Bronchial epithelial cell (primary cell): ENCODE data around the gene MAPT. TPM values are rescaled to one million over a fixed set of nuclear protein-coding genes. Genes with fewer than 3 reads are reported as not detected.

ENCODE experiments used
- DNase-seq: peaks from one replicate; pipeline ENCODE4 v3.0.0-alpha.2; 2010; ENCODE audit warnings: low read depth
- FAIRE-seq: peaks from 2 replicates; lab custom pipeline; 2011; peaks lifted over from hg19 to GRCh38; lab: Jason Lieb, UNC
- H3K27me3 ChIP-seq: 2 replicates; pipeline ENCODE4 v1.5.1; 2011; ENCODE audit warnings: low read length; ENCODE audit not compliant: control insufficient read depth, insufficient read depth
- H3K36me3 ChIP-seq: 2 replicates; pipeline ENCODE4 v1.5.1; 2011; ENCODE audit warnings: low read length; ENCODE audit not compliant: control insufficient read depth, insufficient read depth
- H3K4me3 ChIP-seq: 2 replicates; pipeline ENCODE4 v1.5.1; 2011; ENCODE audit warnings: mild to moderate bottlenecking, low read depth, low read length, control low read depth
- CTCF ChIP-seq: IDR thresholded peaks from 2 replicates; pipeline ENCODE4 v1.5.1; 2011; ENCODE audit warnings: mild to moderate bottlenecking, moderate library complexity, low read length, control low read depth, inconsistent platforms; ENCODE audit not compliant: insufficient read depth, severe bottlenecking
- total RNA-seq: library from RNA; depleted of rRNA; stranded (reverse); fragments of >200 nt; gene quantifications from 2 replicates; pipeline ENCODE4 v1.2.1, GENCODE V29; 2014

The MAPT gene
- total RNA-seq, 1 donor from 2014 or later, result 0.26 TPM

GRCh38 chr17:45958307-45958706, 64.0 kb downstream of the MAPT start:
- TF ChIP-seq CTCF, result no peak
- no peak for FAIRE-seq
- peaks cover 2% of the 10 kb centered on the region for H3K27me3 ChIP-seq
- H3K36me3 ChIP-seq, result no peaks in the 10 kb centered on the region
- no peak for DNase-seq
- H3K4me3 ChIP-seq, result no peak overlapping the region

- peak; percentile 13 for FAIRE-seq
- H3K4me3 ChIP-seq, result no peak overlapping the region
- H3K36me3 ChIP-seq, result no peaks in the 10 kb centered on the region
- peak; percentile 62 for DNase-seq
- TF ChIP-seq CTCF, result no peak
- H3K27me3 ChIP-seq, result peaks cover 3% of the 10 kb centered on the region
Observed at GRCh38 chr17:45958994-45959665, 64.8 kb downstream of the MAPT start.

- no peak for DNase-seq
- Histone ChIP-seq H3K4me3 (no peak overlapping the region), H3K27me3 (peaks cover 3% of the 10 kb centered on the region), H3K36me3 (no peaks in the 10 kb centered on the region)
- no peak for TF ChIP-seq CTCF
- FAIRE-seq, result no peak
Observed at GRCh38 chr17:45960311-45960710, 66.0 kb downstream of the MAPT start.

GRCh38 chr17:45961206-45961605, 66.9 kb downstream of the MAPT start:
- FAIRE-seq, result no peak

GRCh38 chr17:45962221-45962972, 68.0 kb downstream of the MAPT start:
- H3K4me3 ChIP-seq, result no peak overlapping the region
- no peak for DNase-seq
- no peaks in the 10 kb centered on the region for H3K36me3 ChIP-seq
- FAIRE-seq, result no peak
- peaks cover 14% of the 10 kb centered on the region for H3K27me3 ChIP-seq
- no peak for TF ChIP-seq CTCF

More at GRCh38 chr17:45961206-45961605, 66.9 kb downstream of the MAPT start:
- Histone ChIP-seq H3K36me3 (no peaks in the 10 kb centered on the region), H3K4me3 (no peak overlapping the region), H3K27me3 (peaks cover 7% of the 10 kb centered on the region)
- no peak for TF ChIP-seq CTCF
- DNase-seq, result no peak
